Effector CD8-positive, alpha-beta T cell (primary cell): ENCODE results near the gene ZNF462.

Experiments used
- DNase-seq: peaks from one replicate; lab custom pipeline; 2025; lab: John Stamatoyannopoulos, UW

The ZNF462 gene

GRCh38 chr9:107007402-107007801, 144.4 kb downstream of the ZNF462 start:
- DNase-seq, result no peak

GRCh38 chr9:107008011-107008410, 145.0 kb downstream of the ZNF462 start:
- DNase-seq, result no peak

- no peak for DNase-seq
Observed at GRCh38 chr9:107008447-107008846, 145.5 kb downstream of the ZNF462 start.

- DNase-seq, result no peak
Observed at GRCh38 chr9:107016383-107016782, 153.4 kb downstream of the ZNF462 start.

GRCh38 chr9:107018861-107019545, 156.0 kb downstream of the ZNF462 start:
- no peak for DNase-seq

GRCh38 chr9:107020040-107020530, 157.1 kb downstream of the ZNF462 start:
- no peak for DNase-seq

- DNase-seq, result no peak
Observed at GRCh38 chr9:107024193-107024592, 161.2 kb downstream of the ZNF462 start.

GRCh38 chr9:107025260-107026035, 162.5 kb downstream of the ZNF462 start:
- no peak for DNase-seq

- no peak for DNase-seq
Observed at GRCh38 chr9:107029146-107029545, 166.2 kb downstream of the ZNF462 start.

- DNase-seq, result no peak
Observed at GRCh38 chr9:107033966-107034365, 171.0 kb downstream of the ZNF462 start.

GRCh38 chr9:107034831-107035230, 171.9 kb downstream of the ZNF462 start:
- no peak for DNase-seq

GRCh38 chr9:107036367-107036766, 173.4 kb downstream of the ZNF462 start:
- no peak for DNase-seq

- no peak for DNase-seq
Observed at GRCh38 chr9:107039542-107039941, 176.6 kb downstream of the ZNF462 start.

- no peak for DNase-seq
Observed at GRCh38 chr9:107042606-107043005, 179.6 kb downstream of the ZNF462 start.

GRCh38 chr9:107043886-107044285, 180.9 kb downstream of the ZNF462 start:
- no peak for DNase-seq

- DNase-seq, result no peak
Observed at GRCh38 chr9:107044872-107045271, 181.9 kb downstream of the ZNF462 start.

- no peak for DNase-seq
Observed at GRCh38 chr9:107046692-107047091, 183.7 kb downstream of the ZNF462 start.

GRCh38 chr9:107049046-107049802, 186.3 kb downstream of the ZNF462 start:
- DNase-seq, result no peak

GRCh38 chr9:107049803-107050184, 186.8 kb downstream of the ZNF462 start:
- no peak for DNase-seq

GRCh38 chr9:107051392-107051791, 188.4 kb downstream of the ZNF462 start:
- DNase-seq, result no peak

- DNase-seq, result no peak
Observed at GRCh38 chr9:107054146-107054545, 191.2 kb downstream of the ZNF462 start.

- DNase-seq, result no peak
Observed at GRCh38 chr9:107059220-107059619, 196.3 kb downstream of the ZNF462 start.

GRCh38 chr9:107060062-107060461, 197.1 kb downstream of the ZNF462 start:
- DNase-seq, result no peak
